SK-N-SH (cell line): ENCODE measurements around the gene SLC35C1.

Source experiments
- EZH2phosphoT487 ChIP-seq: fragments of 200-600 bp; sonication (generic); IDR thresholded peaks from 2 replicates; pipeline ENCODE4 v1.6.1; 2017; ENCODE audit warnings: low read depth, mixed run types, mild to moderate bottlenecking, antibody characterized with exemption, moderate library complexity, borderline replicate concordance
- RAD21 ChIP-seq: IDR thresholded peaks from 2 replicates; pipeline ENCODE4 v1.6.1; 2012; ENCODE audit warnings: mild to moderate bottlenecking, low read length
- TEAD4 ChIP-seq: IDR thresholded peaks from 2 replicates; pipeline ENCODE4 v1.4.0; 2012; ENCODE audit warnings: mild to moderate bottlenecking, borderline replicate concordance; ENCODE audit not compliant: insufficient read depth
- TF ChIP-seq, protein P1 (sequence below): fragments of 200-600 bp; sonication (generic); IDR thresholded peaks from 2 replicates; pipeline ENCODE4 v1.6.1; 2017; ENCODE audit warnings: antibody characterized with exemption, mild to moderate bottlenecking, moderate library complexity

DNA sequence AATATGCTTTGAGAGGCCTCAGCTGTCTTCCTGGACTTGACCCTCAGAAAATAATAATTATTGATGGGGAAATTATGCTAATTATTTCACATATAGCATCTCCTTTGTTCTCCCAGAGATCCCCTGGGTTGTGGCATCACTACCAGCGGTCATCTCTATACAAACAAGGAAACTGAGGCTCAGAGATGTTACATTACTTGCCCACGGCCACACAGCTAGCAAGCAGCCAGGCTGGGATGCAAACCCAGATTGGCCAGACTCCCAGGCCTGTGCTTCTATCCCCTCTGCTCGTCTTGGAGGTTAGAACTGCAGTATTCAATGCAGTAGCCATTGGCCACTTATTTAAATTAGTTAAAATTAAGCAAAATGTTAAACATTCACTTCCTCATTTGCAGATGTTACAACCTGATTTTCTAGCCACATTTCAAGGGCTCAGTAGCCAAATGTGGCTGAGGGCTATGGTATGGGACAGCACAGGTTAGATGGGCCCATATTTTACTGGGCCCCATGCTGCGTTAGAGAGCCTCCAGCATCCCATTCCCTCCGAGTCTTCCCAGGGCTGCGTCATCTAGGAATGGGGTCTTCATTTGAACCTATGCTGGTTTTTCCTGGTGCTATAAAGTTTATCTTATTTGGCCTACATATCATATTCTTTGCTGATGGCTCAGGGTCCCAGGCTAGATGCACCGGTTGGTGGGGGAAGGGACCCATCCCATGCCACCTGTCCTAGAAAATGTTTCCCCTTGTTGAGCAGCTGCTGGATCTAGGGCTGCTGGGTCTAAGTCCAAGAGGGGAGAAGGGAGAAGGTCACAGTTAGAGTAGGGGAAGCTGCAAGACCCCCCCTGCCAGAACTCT, 2.2 kb downstream of the SLC35C1 start:
- TF ChIP-seq TEAD4 (no peak), RAD21 (no peak), EZH2phosphoT487 (no peak)
- TF ChIP-seq, protein P1, sequence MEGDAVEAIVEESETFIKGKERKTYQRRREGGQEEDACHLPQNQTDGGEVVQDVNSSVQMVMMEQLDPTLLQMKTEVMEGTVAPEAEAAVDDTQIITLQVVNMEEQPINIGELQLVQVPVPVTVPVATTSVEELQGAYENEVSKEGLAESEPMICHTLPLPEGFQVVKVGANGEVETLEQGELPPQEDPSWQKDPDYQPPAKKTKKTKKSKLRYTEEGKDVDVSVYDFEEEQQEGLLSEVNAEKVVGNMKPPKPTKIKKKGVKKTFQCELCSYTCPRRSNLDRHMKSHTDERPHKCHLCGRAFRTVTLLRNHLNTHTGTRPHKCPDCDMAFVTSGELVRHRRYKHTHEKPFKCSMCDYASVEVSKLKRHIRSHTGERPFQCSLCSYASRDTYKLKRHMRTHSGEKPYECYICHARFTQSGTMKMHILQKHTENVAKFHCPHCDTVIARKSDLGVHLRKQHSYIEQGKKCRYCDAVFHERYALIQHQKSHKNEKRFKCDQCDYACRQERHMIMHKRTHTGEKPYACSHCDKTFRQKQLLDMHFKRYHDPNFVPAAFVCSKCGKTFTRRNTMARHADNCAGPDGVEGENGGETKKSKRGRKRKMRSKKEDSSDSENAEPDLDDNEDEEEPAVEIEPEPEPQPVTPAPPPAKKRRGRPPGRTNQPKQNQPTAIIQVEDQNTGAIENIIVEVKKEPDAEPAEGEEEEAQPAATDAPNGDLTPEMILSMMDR = no peak
